Cardiac muscle cell (in vitro differentiated cells and primary cell): Measurements from ENCODE around the gene PLA2G15. TPM values are rescaled to one million over a fixed set of nuclear protein-coding genes. Genes with fewer than 3 reads are reported as not detected.

Experiments used
- DNase-seq, 2 donors: peaks; one replicate each; pipeline versions ENCODE4 v3.0.0 to v3.0.0-alpha.2; 2010 to 2017; ENCODE audit warnings: low read depth in 1 of 2, low spot score in 1 of 2
- H3K27ac ChIP-seq: fragments of 200-600 bp; sonication (generic); 2 replicates; pipeline ENCODE4 v1.5.1; 2016
- H3K27me3 ChIP-seq: fragments of 200-600 bp; sonication (generic); 2 replicates; pipeline ENCODE4 v1.6.0; 2016; ENCODE audit warnings: control low read depth
- H3K36me3 ChIP-seq: fragments of 200-600 bp; sonication (generic); 2 replicates; pipeline ENCODE4 v1.5.1; 2016; ENCODE audit warnings: control low read depth
- H3K4me1 ChIP-seq: fragments of 200-600 bp; sonication (generic); 2 replicates; pipeline ENCODE4 v1.8.1; 2017; ENCODE audit warnings: low read depth, mild to moderate bottlenecking, mixed run types
- H3K4me3 ChIP-seq: fragments of 200-600 bp; sonication (generic); 2 replicates; pipeline ENCODE4 v1.5.1; 2016; ENCODE audit warnings: mild to moderate bottlenecking
- H3K9me3 ChIP-seq: fragments of 200-600 bp; sonication (generic); 2 replicates; pipeline ENCODE4 v1.5.1; 2017; ENCODE audit warnings: low read depth, mild to moderate bottlenecking, control low read depth
- polyA plus RNA-seq: library from polyadenylated mRNA; unstranded; fragments of >200 nt; fragmentation: Nextera tagmentation; extraction: Ambion mirVana; gene quantifications from 2 replicates; pipeline ENCODE4 v1.2.1, GENCODE V29; 2016
- total RNA-seq: library from RNA; depleted of rRNA; stranded (reverse); fragments of >200 nt; gene quantifications from 2 replicates; pipeline ENCODE4 v1.2.3, GENCODE V29; 2016
- TF ChIP-seq, protein P1 (sequence below): IDR thresholded peaks from 2 replicates; pipeline ENCODE4 v1.5.1; 2012; ENCODE audit warnings: low read depth, mild to moderate bottlenecking, low read length

The PLA2G15 gene, protein sequence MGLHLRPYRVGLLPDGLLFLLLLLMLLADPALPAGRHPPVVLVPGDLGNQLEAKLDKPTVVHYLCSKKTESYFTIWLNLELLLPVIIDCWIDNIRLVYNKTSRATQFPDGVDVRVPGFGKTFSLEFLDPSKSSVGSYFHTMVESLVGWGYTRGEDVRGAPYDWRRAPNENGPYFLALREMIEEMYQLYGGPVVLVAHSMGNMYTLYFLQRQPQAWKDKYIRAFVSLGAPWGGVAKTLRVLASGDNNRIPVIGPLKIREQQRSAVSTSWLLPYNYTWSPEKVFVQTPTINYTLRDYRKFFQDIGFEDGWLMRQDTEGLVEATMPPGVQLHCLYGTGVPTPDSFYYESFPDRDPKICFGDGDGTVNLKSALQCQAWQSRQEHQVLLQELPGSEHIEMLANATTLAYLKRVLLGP
- total RNA-seq (18.0 and 19.8 TPM in 2 replicates), polyA plus RNA-seq (17.1 and 17.5 TPM in 2 replicates)

DNA sequence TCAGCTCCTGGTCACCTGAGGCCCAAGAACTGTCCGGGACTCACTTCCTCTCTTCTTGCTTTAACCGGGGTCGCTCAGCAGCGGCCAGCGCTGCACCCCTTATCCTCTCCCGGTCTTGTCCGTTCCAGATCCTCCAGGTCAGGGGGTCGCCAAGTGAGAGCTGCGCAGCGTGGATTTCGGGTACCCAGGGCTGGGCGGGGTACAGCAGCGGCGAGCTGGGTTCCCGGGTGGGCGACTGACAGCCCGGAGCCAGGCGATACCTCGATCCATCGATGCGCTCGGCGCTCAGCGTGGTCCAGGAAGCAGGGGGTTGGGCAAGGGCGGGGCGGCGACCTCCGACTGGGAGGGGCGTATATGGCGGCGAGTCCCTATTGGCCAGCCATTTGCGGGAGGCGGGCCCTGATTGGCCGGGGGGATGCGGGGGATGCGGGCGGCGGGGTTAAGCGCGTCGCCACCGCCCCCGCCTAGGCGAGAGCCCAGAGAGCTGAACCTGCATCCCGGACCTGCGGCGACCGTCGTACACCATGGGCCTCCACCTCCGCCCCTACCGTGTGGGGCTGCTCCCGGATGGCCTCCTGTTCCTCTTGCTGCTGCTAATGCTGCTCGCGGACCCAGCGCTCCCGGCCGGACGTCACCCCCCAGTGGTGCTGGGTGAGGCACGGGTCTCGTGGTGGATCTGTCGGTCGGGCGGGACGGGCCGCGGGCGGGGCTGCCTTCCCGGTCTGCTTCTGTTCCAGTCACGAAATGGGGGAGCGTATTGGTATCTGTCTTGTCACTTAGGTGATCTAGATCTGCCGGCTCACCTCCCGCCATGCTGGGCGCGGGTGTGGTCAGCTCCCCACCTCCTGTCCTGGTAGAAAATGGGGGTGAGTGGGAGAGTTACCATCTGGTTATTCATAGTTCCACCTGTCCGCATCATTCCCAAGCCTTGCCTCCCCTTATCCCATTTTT lies at the start of gene PLA2G15:
Gene PLA2G15 (plus strand): TSS at position 471 of the 951 bp plus-strand sequence. CDS start 54 bp downstream, at position 525.
- H3K9me3 ChIP-seq = no peaks in the 10 kb centered on the region
- no peaks in the 10 kb centered on the region for H3K36me3 ChIP-seq
- DNase-seq = peak; percentile 96 to 98
- no peaks in the 10 kb centered on the region for H3K27me3 ChIP-seq
- H3K4me1 ChIP-seq = no peaks in the 10 kb centered on the region
- H3K4me3 ChIP-seq = peak within 1 kb of the TSS; percentile 54
- no peak within 1 kb of the TSS for H3K27ac ChIP-seq
- TF ChIP-seq, protein P1, sequence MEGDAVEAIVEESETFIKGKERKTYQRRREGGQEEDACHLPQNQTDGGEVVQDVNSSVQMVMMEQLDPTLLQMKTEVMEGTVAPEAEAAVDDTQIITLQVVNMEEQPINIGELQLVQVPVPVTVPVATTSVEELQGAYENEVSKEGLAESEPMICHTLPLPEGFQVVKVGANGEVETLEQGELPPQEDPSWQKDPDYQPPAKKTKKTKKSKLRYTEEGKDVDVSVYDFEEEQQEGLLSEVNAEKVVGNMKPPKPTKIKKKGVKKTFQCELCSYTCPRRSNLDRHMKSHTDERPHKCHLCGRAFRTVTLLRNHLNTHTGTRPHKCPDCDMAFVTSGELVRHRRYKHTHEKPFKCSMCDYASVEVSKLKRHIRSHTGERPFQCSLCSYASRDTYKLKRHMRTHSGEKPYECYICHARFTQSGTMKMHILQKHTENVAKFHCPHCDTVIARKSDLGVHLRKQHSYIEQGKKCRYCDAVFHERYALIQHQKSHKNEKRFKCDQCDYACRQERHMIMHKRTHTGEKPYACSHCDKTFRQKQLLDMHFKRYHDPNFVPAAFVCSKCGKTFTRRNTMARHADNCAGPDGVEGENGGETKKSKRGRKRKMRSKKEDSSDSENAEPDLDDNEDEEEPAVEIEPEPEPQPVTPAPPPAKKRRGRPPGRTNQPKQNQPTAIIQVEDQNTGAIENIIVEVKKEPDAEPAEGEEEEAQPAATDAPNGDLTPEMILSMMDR = no peak

DNA sequence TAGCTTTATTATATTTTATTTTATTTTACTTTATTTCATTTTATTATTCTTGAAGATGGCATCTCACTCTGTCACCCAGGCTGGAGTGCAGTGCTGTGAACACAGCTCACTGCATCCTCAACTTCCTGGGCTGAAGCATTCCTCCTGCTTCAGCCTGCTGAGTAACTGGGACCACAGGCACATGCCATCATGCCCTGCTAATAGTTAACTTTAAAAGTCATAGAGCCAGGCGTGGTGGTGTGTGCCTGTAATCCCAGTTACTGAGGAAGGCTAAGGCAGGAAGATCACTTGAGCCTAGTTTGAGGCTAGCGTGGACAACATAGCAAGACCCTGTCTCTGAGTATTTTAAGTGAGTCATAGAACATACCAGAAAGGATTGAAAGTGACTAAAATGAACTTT lies 47.9 kb upstream of the PLA2G15 start:
- TF ChIP-seq, protein P1 = no peak
- Histone ChIP-seq H3K27ac (no peak overlapping the region), H3K4me3 (no peak overlapping the region), H3K27me3 (no peaks in the 10 kb centered on the region), H3K9me3 (no peaks in the 10 kb centered on the region), H3K4me1 (peaks cover 10% of the 10 kb centered on the region), H3K36me3 (no peaks in the 10 kb centered on the region)
- peak in 1 of 2 donors; percentile 2 for DNase-seq

DNA sequence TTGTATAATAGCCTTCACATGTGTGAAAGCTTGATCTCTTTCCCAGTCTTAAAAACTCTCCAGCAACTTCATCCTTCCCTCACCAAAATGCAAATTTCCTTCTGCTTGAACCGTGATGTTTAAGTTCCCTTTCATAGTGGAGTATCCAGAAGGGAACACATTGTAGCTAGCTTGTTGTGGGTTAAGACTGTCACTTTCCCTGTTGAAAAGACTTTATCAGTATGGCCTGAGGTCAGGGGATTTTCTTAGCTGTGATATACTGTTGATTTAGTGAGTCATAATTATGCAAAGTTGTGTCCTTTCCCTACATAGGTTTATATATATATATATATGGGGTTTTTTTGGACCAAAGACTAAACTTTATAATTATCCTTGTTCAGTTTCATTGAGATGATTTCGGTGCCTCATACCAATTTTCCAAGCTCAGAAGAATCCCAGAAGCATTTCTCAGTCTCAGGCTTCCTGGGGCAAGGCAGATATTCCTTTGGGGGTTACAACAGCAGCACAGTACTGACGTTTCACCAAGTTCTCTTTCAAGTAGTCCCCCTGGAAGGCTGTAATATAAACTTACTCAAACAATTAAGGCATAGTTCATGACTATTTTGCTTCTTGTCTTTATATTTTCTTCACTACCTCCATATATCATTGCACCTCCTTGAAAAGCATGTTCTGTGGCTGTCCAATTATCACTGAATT lies 44.9 kb upstream of the PLA2G15 start:
- Histone ChIP-seq H3K27me3 (no peaks in the 10 kb centered on the region), H3K4me1 (peaks cover 10% of the 10 kb centered on the region), H3K27ac (peak overlapping the region; percentile 76), H3K4me3 (no peak overlapping the region), H3K36me3 (no peaks in the 10 kb centered on the region), H3K9me3 (no peaks in the 10 kb centered on the region)
- TF ChIP-seq, protein P1 = no peak
- DNase-seq = peak; percentile 5 to 55

DNA sequence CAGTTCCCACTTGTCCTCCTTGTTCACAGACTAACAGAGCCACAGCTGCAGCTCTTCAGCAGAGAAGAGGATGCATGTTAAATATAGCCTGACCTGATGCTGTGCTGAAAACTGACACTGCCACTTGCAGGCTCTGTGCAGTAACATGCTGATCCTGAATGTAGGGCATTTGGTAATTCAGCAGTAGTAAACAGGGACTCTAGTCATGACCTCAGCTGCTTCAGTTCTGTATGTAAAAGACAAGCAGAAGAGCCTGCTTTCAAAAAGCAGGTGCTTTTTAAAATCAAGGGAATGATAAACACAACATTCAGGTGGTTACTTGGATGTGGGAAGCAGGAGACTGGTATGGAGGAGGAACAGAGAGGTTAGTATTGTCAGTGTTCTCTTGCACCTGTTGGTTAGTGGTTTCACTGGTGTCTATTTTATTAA lies 43.1 kb upstream of the PLA2G15 start:
- DNase-seq = peak; percentile 8 to 70
- peaks cover 10% of the 10 kb centered on the region for H3K4me1 ChIP-seq
- no peaks in the 10 kb centered on the region for H3K36me3 ChIP-seq
- no peak overlapping the region for H3K4me3 ChIP-seq
- no peaks in the 10 kb centered on the region for H3K9me3 ChIP-seq
- TF ChIP-seq, protein P1 = no peak
- no peaks in the 10 kb centered on the region for H3K27me3 ChIP-seq
- peak overlapping the region; percentile 7 for H3K27ac ChIP-seq

DNA sequence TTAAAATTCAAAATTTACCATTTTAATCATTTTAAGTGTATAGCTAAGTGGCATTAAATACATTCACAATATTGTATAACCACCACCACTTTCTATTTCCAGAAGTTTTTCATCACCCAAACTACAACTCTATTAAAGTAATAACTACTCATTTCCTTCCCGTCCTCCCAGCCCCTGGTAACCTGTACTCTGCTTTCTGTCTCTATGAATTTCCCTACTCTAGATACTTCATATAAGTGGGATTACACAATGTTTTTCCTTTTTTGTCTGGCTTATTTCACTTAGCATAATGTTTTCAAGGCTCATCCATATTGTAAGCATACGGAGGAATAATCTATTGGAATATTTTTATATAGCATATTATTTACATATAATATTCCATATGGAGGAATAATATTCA lies 38.9 kb upstream of the PLA2G15 start:
- no peak for DNase-seq
- TF ChIP-seq, protein P1 = no peak
- H3K36me3 ChIP-seq = no peaks in the 10 kb centered on the region
- no peaks in the 10 kb centered on the region for H3K9me3 ChIP-seq
- no peak overlapping the region for H3K4me3 ChIP-seq
- no peaks in the 10 kb centered on the region for H3K4me1 ChIP-seq
- H3K27ac ChIP-seq = no peak overlapping the region
- no peaks in the 10 kb centered on the region for H3K27me3 ChIP-seq
